IMR-90 (cell line): ENCODE data around the gene ANKRD42.

ENCODE experiments used
- FOS ChIP-seq: fragments of 150-350 bp; IDR thresholded peaks from 2 replicates; pipeline ENCODE4 v1.6.1; 2016; ENCODE audit warnings: low read depth, low read length
- MAFK ChIP-seq: IDR thresholded peaks from 2 replicates; pipeline ENCODE4 v1.6.1; 2012; ENCODE audit warnings: low read depth, low read length, improper control_type of control experiment

GRCh38 chr11:83151274-83151977 is 42.1 kb upstream of the ANKRD42 start:
- TF ChIP-seq FOS = no peak
- no peak for TF ChIP-seq MAFK
